HL-60 (cell line): ENCODE data around the gene UBE2E2.

Experiments
- DNase-seq, 2 experiments: peaks; one replicate each; pipeline ENCODE4 v3.0.0-alpha.2; 2010 to 2020; ENCODE audit warnings: low read depth in 1 of 2, low spot score in 1 of 2
- H3K27ac ChIP-seq: fragments of 250-450 bp; sonication (Bioruptor Pico); replicated peaks from 2 replicates; pipeline ENCODE4 v1.5.1; 2020; ENCODE audit warnings: mild to moderate bottlenecking, moderate library complexity
- H3K27me3 ChIP-seq: fragments of 250-450 bp; sonication (Bioruptor Pico); 2 replicates; pipeline ENCODE4 v1.5.1; 2021; ENCODE audit warnings: mild to moderate bottlenecking, moderate library complexity; ENCODE audit not compliant: insufficient read depth, poor library complexity, severe bottlenecking
- H3K4me3 ChIP-seq: replicated peaks from 2 replicates; pipeline ENCODE4 v1.5.1; 2011; ENCODE audit warnings: mild to moderate bottlenecking, control low read depth, low read length; ENCODE audit not compliant: insufficient read depth
- CTCF ChIP-seq: IDR thresholded peaks from one replicate; pipeline ENCODE4 v1.5.1; 2011; ENCODE audit warnings: low read length, control low read depth, inconsistent platforms; ENCODE audit not compliant: insufficient read depth
- GABPA ChIP-seq: IDR thresholded peaks from 2 replicates; pipeline ENCODE4 v1.6.1; 2012; ENCODE audit warnings: low read depth
- POLR2AphosphoS5 ChIP-seq: IDR thresholded peaks from 2 replicates; pipeline ENCODE4 v1.6.1; 2012; ENCODE audit warnings: low read depth
- REST ChIP-seq: IDR thresholded peaks from 2 replicates; pipeline ENCODE4 v1.6.1; 2012; ENCODE audit warnings: low read depth; ENCODE audit not compliant: insufficient replicate concordance
- SPI1 ChIP-seq: IDR thresholded peaks from 2 replicates; pipeline ENCODE4 v1.6.1; 2012; ENCODE audit warnings: low read depth, mild to moderate bottlenecking, borderline replicate concordance

Gene UBE2E2

DNA sequence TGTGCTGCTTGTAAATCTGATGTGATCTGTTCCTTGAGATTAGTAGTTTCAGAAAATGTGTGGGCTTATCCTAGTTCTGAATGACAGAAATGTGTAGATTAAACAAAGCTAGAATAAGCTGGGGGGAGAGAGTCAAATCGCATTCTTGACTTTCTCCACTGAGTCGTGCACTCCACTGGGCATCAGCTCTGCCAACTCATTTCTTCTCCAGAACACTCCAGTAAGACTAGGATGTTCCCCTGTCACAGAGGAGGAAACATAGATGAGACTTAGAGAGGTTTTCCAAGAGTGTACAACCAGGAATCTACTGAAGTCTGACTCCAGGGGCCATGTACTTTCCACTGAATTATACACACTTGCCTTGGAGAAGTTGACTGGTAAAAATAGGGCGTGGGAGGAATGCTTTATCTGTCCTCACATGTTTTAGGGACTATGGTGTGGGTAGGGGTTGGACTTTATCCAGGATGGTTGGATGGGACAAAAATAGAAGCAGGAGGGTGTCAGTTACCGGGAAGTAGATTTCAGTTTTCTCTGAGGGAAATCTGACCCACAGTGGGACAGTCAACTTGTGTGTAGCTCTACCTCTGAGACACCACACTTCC is 298.2 kb downstream of the UBE2E2 start:
- no peak overlapping the region for H3K27ac ChIP-seq
- no peak for DNase-seq
- no peaks in the 10 kb centered on the region for H3K27me3 ChIP-seq
- TF ChIP-seq REST (no peak), POLR2AphosphoS5 (no peak), SPI1 (no peak), GABPA (no peak), CTCF (no peak)
- no peak overlapping the region for H3K4me3 ChIP-seq

- DNase-seq = no peak
These were observed 305.3 kb downstream of the UBE2E2 start for GRCh38 chr3:23508464-23508863.

More at GRCh38 chr3:23508464-23508863, 305.3 kb downstream of the UBE2E2 start:
- no peak for TF ChIP-seq SPI1
- TF ChIP-seq REST = no peak
- TF ChIP-seq CTCF = no peak
- TF ChIP-seq POLR2AphosphoS5 = no peak
- TF ChIP-seq GABPA = no peak
- no peaks in the 10 kb centered on the region for H3K27me3 ChIP-seq
- no peak overlapping the region for H3K27ac ChIP-seq
- H3K4me3 ChIP-seq = no peak overlapping the region
